Fibroblast of mammary gland (primary cell): Measurements from ENCODE around the gene KRCC1.
"Not testable (repeated sequence)": the region's sequence is repeated elsewhere in the genome, so short reads cannot be mapped to it uniquely, and the experiment has no call there.

Experiments
- DNase-seq: peaks from one replicate; pipeline ENCODE4 v3.0.0-alpha.2; 2010; ENCODE audit warnings: low read depth
- H3K4me3 ChIP-seq: 2 replicates; pipeline ENCODE4 v1.5.1; 2011; ENCODE audit warnings: low read depth, mild to moderate bottlenecking, low read length, moderate library complexity; ENCODE audit not compliant: control insufficient read depth
- TF ChIP-seq, protein P1 (sequence below): conservative IDR thresholded peaks from 2 replicates; pipeline ENCODE4 v1.5.1; 2011; ENCODE audit warnings: low read depth, low read length, inconsistent platforms; ENCODE audit not compliant: control insufficient read depth, insufficient read depth

Gene KRCC1

DNA sequence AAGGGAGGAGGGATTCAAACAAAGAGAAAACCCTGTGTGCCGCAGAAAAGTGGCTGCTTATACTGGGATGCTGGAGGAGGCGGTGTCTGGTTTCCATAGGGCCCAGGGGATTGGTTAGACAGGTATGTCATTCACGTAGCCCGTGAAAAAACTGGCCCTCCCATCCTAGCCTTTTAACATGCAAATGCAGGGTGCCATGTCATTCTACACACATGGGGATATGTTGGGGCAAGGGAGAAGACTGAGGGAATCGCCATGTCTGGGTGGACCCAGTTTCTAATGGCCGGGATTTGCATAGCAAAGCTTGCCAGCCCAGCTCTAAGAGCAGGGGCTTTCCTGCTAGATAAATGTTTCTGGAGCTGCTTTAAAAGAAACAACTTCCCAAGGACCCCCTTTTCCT is 31.1 kb downstream of the KRCC1 start:
- no peak overlapping the region for H3K4me3 ChIP-seq
- DNase-seq = no peak
- TF ChIP-seq, protein P1, sequence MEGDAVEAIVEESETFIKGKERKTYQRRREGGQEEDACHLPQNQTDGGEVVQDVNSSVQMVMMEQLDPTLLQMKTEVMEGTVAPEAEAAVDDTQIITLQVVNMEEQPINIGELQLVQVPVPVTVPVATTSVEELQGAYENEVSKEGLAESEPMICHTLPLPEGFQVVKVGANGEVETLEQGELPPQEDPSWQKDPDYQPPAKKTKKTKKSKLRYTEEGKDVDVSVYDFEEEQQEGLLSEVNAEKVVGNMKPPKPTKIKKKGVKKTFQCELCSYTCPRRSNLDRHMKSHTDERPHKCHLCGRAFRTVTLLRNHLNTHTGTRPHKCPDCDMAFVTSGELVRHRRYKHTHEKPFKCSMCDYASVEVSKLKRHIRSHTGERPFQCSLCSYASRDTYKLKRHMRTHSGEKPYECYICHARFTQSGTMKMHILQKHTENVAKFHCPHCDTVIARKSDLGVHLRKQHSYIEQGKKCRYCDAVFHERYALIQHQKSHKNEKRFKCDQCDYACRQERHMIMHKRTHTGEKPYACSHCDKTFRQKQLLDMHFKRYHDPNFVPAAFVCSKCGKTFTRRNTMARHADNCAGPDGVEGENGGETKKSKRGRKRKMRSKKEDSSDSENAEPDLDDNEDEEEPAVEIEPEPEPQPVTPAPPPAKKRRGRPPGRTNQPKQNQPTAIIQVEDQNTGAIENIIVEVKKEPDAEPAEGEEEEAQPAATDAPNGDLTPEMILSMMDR = no peak

- no peak for DNase-seq
- TF ChIP-seq, protein P1 = no peak
- no peak overlapping the region for H3K4me3 ChIP-seq
Measured at GRCh38 chr2:88022669-88022921, 33.0 kb downstream of the KRCC1 start.

GRCh38 chr2:88019985-88020384 is 35.6 kb downstream of the KRCC1 start:
- TF ChIP-seq, protein P1 = no peak
- H3K4me3 ChIP-seq = no peak overlapping the region
- DNase-seq = no peak

DNA sequence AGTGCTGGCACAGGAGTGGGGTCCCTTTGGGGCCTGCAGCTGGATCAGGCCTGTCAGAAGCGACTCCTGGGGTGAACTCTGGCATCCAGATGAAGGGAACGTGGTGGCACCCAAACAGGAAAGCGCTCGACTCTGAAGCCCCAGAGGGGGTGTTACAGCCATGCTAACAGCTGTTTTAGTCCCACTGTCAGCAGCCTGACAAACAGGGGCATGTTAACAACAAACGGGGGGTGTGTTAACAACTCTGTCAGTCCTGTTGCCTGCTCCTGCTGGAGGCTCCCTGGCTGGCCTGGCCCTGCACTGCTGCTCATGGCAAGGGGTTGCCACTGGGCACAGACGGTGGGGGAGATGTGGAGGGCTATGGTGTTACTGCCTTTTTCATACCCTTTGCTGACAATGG is 36.7 kb downstream of the KRCC1 start:
- DNase-seq = no peak
- no peak overlapping the region for H3K4me3 ChIP-seq
- TF ChIP-seq, protein P1 = no peak

GRCh38 chr2:88018077-88018805 is 37.3 kb downstream of the KRCC1 start:
- not testable (repeated sequence) for H3K4me3 ChIP-seq, DNase-seq

- H3K4me3 ChIP-seq, DNase-seq: not testable (repeated sequence)
Measured at GRCh38 chr2:88017780-88018038, 37.9 kb downstream of the KRCC1 start.

DNA sequence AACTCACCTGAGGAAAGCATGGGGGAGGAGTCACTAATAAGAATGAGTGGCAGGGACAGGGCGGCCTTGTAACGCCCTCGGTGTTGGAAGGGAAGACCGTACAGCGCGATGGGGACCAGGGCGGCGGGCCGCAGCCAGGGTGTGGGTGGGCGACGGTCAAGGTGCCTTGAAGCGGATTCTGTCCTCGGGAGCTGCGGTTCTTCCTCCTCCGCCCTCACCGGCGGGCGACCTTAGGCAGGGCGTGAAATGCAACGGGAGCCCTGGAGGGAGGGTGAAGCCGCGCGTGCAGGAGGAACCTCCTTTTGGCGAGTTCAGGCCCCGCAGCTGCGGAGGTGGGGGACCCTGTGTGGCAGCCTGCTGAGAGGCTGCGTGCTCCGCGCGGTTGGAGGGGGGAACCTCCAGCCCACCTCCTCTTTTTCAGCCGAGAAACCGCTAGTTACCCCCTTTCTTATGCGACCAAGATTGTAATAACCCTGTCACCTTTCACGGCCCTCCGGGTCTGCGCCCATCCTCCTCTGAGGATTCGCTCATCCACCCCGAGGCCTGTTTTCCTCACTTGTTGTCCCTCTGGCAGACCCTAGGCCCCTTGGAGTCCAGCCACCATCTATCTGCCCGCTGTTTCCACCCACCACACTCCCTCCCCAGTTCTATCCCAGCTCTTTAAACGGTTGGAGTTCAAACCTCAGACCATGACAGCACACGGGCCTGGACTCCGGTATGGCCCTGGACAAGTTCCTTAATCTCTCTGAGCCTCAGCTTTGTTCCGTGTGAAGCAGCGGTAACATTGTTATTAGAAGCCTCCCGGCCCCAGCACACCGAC is 38.4 kb downstream of the KRCC1 start:
- peak overlapping the region; percentile 78 for H3K4me3 ChIP-seq
- DNase-seq = no peak
- TF ChIP-seq, protein P1 = no peak
